ENCODE results near the gene TYMS.

Gene TYMS

GRCh38 chr18:657311-658000 is at the start of gene TYMS:
TSS of gene TYMS (plus strand) at chr18:657653. CDS start at chr18:657743, 90 bp downstream.
- no peak for DNase-seq

DNA sequence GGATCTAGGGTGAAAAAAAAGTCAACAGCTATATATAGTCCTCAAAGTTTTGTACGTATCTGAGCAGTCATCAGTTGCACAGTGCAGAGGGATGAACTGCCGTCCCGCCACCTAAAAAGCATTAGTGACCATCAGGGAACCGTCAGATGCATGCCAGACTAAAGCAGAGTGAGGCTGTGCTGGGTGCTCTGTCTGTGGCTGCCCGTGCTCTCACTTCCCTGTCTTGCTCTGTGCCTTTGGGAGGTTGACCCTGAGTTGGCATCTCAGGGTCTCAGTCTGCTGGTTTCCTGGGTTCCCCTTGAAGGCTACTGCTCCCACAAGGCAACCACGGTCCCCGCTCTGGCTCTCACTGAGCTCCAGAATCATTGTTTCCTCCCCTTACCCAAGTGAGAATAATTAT is 49.5 kb upstream of the TYMS start:
- no peak for DNase-seq

DNA sequence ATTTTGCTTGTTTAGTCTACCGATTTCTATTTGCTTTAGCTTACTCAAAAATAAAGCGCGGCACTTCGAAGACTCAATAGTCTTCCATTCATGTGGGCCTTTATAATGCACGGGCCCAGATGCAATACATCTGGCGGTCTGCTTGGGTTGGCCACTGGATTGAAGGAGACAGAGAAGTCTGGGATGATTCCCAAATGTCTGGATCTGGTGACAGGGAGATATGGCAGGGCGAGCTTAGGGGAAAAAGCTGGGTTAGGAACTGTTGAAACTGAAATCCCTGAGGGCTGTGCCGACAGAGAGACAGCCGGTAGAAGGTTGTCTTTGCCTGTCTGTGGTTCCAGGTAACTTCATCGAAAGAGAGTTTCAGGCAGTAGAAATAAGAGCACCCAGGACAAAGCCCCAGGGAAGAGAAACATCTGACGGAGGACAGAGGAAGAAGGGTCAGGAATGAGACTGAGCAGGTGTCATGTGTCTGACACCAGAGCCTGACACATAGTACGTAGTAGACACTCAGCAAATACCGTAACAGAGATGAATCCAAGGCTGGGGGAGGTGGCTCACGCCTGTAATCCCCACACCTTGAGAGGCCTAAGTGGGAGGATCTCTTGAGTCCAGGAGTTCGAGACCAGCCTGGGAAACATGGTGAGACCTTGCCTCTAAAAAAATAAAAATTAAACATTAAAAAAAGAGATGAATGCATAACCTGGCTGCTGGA is 47.1 kb upstream of the TYMS start:
- no peak for DNase-seq

GRCh38 chr18:612156-612555 is 45.3 kb upstream of the TYMS start:
- no peak for DNase-seq

DNA sequence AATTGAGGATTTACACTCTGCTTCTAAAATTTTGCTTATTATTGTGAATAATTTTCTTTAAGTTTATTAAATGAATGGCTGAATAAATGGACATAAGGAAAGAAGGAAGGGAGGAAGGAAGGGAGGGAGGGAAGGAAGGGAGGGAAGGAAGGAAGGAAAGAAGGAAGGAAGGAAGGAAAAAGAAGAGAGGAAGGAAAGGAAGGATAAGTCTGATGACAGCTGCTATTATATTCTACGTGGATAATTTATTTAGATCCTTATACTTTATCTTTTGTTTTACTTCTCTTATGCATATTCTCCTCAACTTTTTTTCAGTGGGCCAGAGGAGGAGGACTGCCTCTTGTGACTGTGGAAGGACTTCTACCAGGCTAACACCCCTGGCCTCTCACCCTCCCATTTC is 43.3 kb upstream of the TYMS start:
- no peak for DNase-seq

DNA sequence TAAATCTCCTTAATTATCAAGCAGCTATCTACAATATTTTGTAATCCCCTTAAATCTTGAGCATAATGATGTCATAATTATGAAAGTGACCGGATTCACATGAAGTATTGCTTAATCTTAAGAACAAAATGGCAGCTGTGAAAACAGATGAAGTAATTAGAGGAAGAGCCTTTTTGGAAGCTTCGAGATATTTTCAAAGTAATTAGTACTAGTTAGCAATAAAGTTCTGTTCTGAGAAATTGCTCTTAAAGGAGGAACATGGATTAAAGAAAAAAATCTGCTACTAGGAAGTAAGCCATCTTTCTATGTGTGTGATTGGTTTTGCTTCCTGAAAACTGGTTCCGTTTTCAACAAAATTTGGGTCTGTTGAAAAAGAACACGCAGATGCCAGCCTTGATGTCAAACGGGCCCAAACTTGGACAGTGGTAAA is 42.3 kb upstream of the TYMS start:
- no peak for DNase-seq

DNA sequence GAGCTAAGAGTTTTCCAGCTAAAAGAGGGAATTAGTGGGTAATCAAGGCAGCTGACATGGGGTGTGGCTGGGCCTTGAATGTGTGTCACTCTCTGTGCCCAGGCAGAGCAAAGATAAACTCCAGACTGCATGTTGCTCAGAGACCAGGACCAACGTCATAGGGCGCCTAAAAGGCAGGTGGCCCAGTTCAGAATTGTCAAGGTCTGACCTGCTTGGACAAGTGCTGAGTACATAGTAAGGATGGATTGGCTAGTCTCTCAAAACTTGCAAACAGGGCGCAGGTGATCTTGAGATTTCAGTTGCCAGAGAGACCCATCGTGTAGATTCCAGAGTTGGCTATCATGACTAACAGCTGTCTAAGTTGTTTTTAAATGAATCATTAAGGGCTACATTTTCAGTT is 41.7 kb upstream of the TYMS start:
- DNase-seq = no peak

GRCh38 chr18:616380-616995 is 41.0 kb upstream of the TYMS start:
- DNase-seq = no peak

- no peak for DNase-seq
These were observed 39.4 kb upstream of the TYMS start for GRCh38 chr18:617970-618504.

GRCh38 chr18:618618-619017 is 38.8 kb upstream of the TYMS start:
- no peak for DNase-seq

DNA sequence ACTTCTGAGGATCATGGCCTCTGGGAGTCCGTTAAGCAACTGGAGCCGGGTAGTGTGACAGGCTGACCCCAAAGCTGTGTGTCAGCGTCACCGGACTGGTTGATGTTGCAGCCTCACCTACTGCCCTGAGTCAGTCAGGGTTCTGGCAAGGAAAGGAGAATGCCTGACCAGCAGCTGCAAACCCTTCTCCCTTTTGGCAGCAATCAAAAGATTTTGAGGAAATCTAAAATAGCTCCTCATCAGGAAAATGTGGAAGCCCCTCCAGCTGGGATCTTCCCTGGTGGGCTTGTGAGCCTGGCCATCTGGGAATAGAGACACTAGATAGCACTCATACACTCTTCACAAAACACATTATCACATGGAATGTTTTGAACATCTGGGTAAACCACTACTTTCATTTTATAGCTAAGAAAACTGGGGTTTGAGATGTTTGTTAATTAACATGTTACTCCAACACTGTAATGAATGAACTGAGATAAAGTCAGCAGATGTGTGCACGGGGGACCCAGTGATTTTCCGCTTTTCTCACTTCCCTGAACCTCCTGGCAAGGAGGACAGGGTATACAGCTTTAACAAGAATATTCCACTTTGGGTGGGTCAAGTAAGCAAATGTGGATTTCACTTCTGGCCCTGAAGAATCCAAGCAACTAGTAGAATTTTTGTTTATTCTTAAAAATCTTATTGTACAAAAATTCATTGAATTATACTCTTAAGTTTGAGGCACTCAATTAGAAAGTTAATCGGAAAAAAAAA is 36.0 kb upstream of the TYMS start:
- DNase-seq = no peak

GRCh38 chr18:622289-622688 is 35.2 kb upstream of the TYMS start:
- DNase-seq = no peak

GRCh38 chr18:623761-624620 is 33.5 kb upstream of the TYMS start:
- DNase-seq = peak; percentile 41

DNA sequence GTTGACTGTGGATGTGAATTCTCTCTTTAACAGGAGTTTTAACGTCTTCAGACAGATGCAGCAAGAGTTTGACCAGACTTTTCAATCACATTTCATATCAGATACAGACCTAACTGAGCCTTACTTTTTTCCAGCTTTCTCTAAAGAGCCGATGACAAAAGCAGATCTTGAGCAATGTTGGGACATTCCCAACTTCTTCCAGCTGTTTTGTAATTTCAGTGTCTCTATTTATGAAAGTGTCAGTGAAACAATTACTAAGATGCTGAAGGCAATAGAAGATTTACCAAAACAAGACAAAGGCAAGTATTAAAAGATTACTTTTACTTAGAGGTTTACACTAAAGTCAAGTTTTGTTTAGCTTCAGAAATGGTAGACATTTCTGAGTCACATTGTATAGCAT is 30.2 kb upstream of the TYMS start:
- no peak for DNase-seq

GRCh38 chr18:629269-630150 is 27.9 kb upstream of the TYMS start:
- DNase-seq = no peak

GRCh38 chr18:631560-631959 is 25.9 kb upstream of the TYMS start:
- no peak for DNase-seq

- no peak for DNase-seq
These were observed 22.9 kb upstream of the TYMS start for GRCh38 chr18:634551-635045.

GRCh38 chr18:635171-635570 is 22.3 kb upstream of the TYMS start:
- DNase-seq = no peak

DNA sequence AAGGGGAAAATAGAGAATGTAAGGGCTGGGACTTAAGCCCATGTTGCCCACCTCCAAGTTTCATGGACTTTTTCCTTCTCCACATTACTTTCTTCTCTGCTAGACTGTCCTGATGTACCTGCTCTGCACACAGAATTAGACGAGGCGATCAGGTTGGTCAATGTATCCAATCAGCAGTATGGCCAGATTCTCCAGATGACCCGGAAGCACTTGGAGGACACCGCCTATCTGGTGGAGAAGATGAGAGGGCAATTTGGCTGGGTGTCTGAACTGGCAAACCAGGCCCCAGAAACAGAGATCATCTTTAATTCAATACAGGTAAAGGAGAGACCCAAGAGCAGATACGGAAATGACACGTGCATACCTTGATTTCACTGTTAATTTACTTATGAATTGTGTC is 16.2 kb upstream of the TYMS start:
- no peak for DNase-seq

- DNase-seq = no peak
These were observed 13.0 kb upstream of the TYMS start for GRCh38 chr18:644395-645004.

- DNase-seq = no peak
These were observed 10.1 kb upstream of the TYMS start for GRCh38 chr18:647304-647703.

Measured in CD4-positive, alpha-beta T cell treated with Interleukin-15 for 1 hour (primary cell).